ELF-1 (cell line): ENCODE results near the gene COG4.

Experiments used
- DNase-seq: peaks from one replicate; pipeline ENCODE4 v3.0.0-alpha.2; 2016; ENCODE audit warnings: low read depth, low spot score

COG4 gene

GRCh38 chr16:70434484-70435260 lies 88.7 kb downstream of the COG4 start:
- DNase-seq = no peak

- peak; percentile 60 for DNase-seq
Observed at GRCh38 chr16:70433458-70434103, 89.8 kb downstream of the COG4 start.

GRCh38 chr16:70432723-70433457 lies 90.5 kb downstream of the COG4 start:
- DNase-seq = peak; percentile 60

- no peak for DNase-seq
Observed at GRCh38 chr16:70432356-70432722, 91.0 kb downstream of the COG4 start.

- peak; percentile 81 for DNase-seq
Observed at GRCh38 chr16:70430667-70431536, 92.5 kb downstream of the COG4 start.
